ENCODE data around the gene TAOK1.

- TF ChIP-seq MTA3 (IDR thresholded peaks at IDR 0.05; ENCODE audit: borderline replicate concordance, low read length) (no peak), SP1 (IDR thresholded peaks at IDR 0.05; ENCODE audit: low read depth, low read length) (no peak), CTCF (IDR thresholded peaks at IDR 0.05 in 2 of 3, conservative IDR thresholded peaks at IDR 0.05 in 1 of 3; ENCODE audit: control insufficient read depth in 2 of 3, extremely low read depth in 1 of 3, insufficient read depth in 1 of 3, low read depth in 3 of 3, low read length in 3 of 3) (no peak), PAX8 (IDR thresholded peaks at IDR 0.05) (no peak), NFIC (IDR thresholded peaks at IDR 0.05; ENCODE audit: low read depth, low read length) (no peak), ATF2 (IDR thresholded peaks at IDR 0.05; ENCODE audit: low read length) (no peak), POLR2AphosphoS5 (IDR thresholded peaks at IDR 0.05; ENCODE audit: low read length) (no peak), ZBTB33 (IDR thresholded peaks at IDR 0.05) (no peak)
Measured at GRCh38 chr17:29582772-29583171, 192.6 kb downstream of the TAOK1 start.

All from GM12878 (cell line).